Pancreas (tissue), 10 donors: ENCODE results near the gene CNKSR3. TPM values are rescaled to one million over a fixed set of nuclear protein-coding genes. Genes with fewer than 3 reads are reported as not detected.

Experiments
- ATAC-seq, 4 donors: fragments of 200-7000 bp; cut with Tn5 transposase; one replicate each; pipeline versions ENCODE4 v1.8.0 to v1.9.1; 2020; ENCODE audit warnings: mild to moderate bottlenecking in 4 of 4, moderate library complexity in 4 of 4
- DNase-seq, 6 donors: peaks; one replicate each; pipeline ENCODE4 v3.0.0-alpha.2; 2020
- FAIRE-seq: peaks from 2 replicates; lab custom pipeline; 2012; peaks lifted over from hg19 to GRCh38; lab: Jason Lieb, UNC
- H3K27ac ChIP-seq, 4 donors: fragments of 200-600 bp; sonication (generic); 1 replicate in 3 of 4; 2 replicates in 1 of 4; pipeline versions ENCODE4 v1.5.0 to v1.8.0; 2020
- H3K27me3 ChIP-seq, 4 donors: fragments of 200-600 bp; one replicate each; pipeline ENCODE4 v1.8.0; 2021
- H3K36me3 ChIP-seq, 3 donors: fragments of 200-600 bp; sonication (generic) in 1 of 3; one replicate each; pipeline versions ENCODE4 v1.5.0 to v1.8.0; 2020 to 2021
- H3K4me1 ChIP-seq, 3 donors: fragments of 200-600 bp; one replicate each; pipeline ENCODE4 v1.8.0; 2021
- H3K4me3 ChIP-seq, 4 donors: fragments of 200-600 bp; sonication (generic) in 2 of 4; one replicate each; pipeline versions ENCODE4 v1.5.0 to v1.8.0; 2020 to 2021
- H3K9me3 ChIP-seq, 4 donors: fragments of 200-600 bp; one replicate each; pipeline ENCODE4 v1.8.0; 2021
- CTCF ChIP-seq, 4 donors: fragments of 200-600 bp; sonication (generic) in 3 of 4; IDR thresholded peaks; one replicate each; pipeline versions ENCODE4 v1.5.0 to v1.8.0; 2021; ENCODE audit warnings: antibody characterized with exemption in 4 of 4
- WGBS, 2 donors: extraction: QIAGEN DNeasy Blood & Tissue Kit; methylation state at CpG; one replicate each; pipeline ENCODE4 v1.1.7; 2013; 5-methylcytosine and 5-hydroxymethylcytosine counted together
- intact Hi-C, 3 donors: fragments of 100-400 bp; cut with DNase I; formaldehyde crosslinking; loops; one replicate each; pipeline versions ENCODE4 v1.11.1 to v1.14.2; 2022
- polyA plus RNA-seq, 2 donors: library from polyadenylated mRNA; stranded (reverse); fragments of 200-250 nt; gene quantifications; one replicate each; pipeline ENCODE4 v1.2.3, GENCODE V29; 2013
- total RNA-seq, 6 donors: library from RNA; stranded (reverse); fragmentation: NEBNext Ultra II Directional in 4 of 6; extraction: Animal tissue kit (Norgen Biotek cat#: 25700) in 4 of 6; gene quantifications; one replicate each; pipeline versions ENCODE4 v1.2.1 to v1.2.4, GENCODE V29; 2021 to 2023
- donor health status: healthy with polysubstance abuse.
- donor health status: DM: no; HTN: no; CAD: no; lungs with moderate emphysema.
- donor health status: DM: no; HTN: no; CAD: no.
- donor health status: control.
- donor health status: control.
- donor health status: Bipolar disorder and iron deficiency.
- donor health status: DM: yes; HTN: yes; CAD: no.
- donor health status: DM: no; HTN: no; CAD: no.
- donor health status: DM: no; HTN: no; CAD: no.
- donor health status: DM: yes; HTN: yes; CAD: no.

Gene CNKSR3
- total and polyA plus RNA-seq, 8 donors: 7.6 to 24.2 (median 18.6) TPM

GRCh38 chr6:154361476-154361875 is 149.0 kb downstream of the CNKSR3 start:
- no peak for ATAC-seq
- FAIRE-seq: no peak
- Histone ChIP-seq H3K36me3 (no peaks in the 10 kb centered on the region), H3K27me3 (no peaks in the 10 kb centered on the region), H3K27ac (no peak overlapping the region), H3K4me3 (no peak overlapping the region), H3K4me1 (no peaks in the 10 kb centered on the region), H3K9me3 (no peaks in the 10 kb centered on the region)
- intact Hi-C loops: no loop called here
- 92 to 93% methylated on average over 5 of the region's 5 CpGs for WGBS, 2 donors
- TF ChIP-seq CTCF (IDR thresholded peaks at IDR 0.05): no peak
- no peak for DNase-seq

GRCh38 chr6:154360476-154360875 is 150.0 kb downstream of the CNKSR3 start:
- H3K4me1 ChIP-seq: no peaks in the 10 kb centered on the region
- 96 to 97% methylated on average over 3 of the region's 3 CpGs for WGBS, 2 donors
- no peak overlapping the region for H3K27ac ChIP-seq
- no peak for TF ChIP-seq CTCF (IDR thresholded peaks at IDR 0.05)
- H3K27me3 ChIP-seq: no peaks in the 10 kb centered on the region
- FAIRE-seq (no peak), DNase-seq (no peak), ATAC-seq (no peak)
- no peak overlapping the region for H3K4me3 ChIP-seq
- H3K36me3 ChIP-seq: no peaks in the 10 kb centered on the region
- intact Hi-C loops: no loop called here
- no peaks in the 10 kb centered on the region for H3K9me3 ChIP-seq

- ATAC-seq: no peak
- 80 to 86% methylated on average over 4 of the region's 4 CpGs for WGBS, 2 donors
- TF ChIP-seq CTCF (IDR thresholded peaks at IDR 0.05): no peak
These were observed 150.8 kb downstream of the CNKSR3 start for GRCh38 chr6:154359679-154360078.

GRCh38 chr6:154359161-154359574 is 151.3 kb downstream of the CNKSR3 start:
- Histone ChIP-seq H3K36me3 (no peaks in the 10 kb centered on the region), H3K27me3 (no peaks in the 10 kb centered on the region), H3K4me3 (no peak overlapping the region), H3K27ac (no peak overlapping the region), H3K4me1 (no peaks in the 10 kb centered on the region), H3K9me3 (no peaks in the 10 kb centered on the region)
- intact Hi-C loops: no loop called here
- DNase-seq (no peak), ATAC-seq (no peak), FAIRE-seq (no peak)
- no peak for TF ChIP-seq CTCF (IDR thresholded peaks at IDR 0.05)
- WGBS, 2 donors: 71 to 79% methylated on average over 10 of the region's 10 CpGs

More at GRCh38 chr6:154359679-154360078, 150.8 kb downstream of the CNKSR3 start:
- Histone ChIP-seq H3K27me3 (no peaks in the 10 kb centered on the region), H3K36me3 (no peaks in the 10 kb centered on the region), H3K27ac (no peak overlapping the region), H3K4me1 (no peaks in the 10 kb centered on the region), H3K4me3 (no peak overlapping the region), H3K9me3 (no peaks in the 10 kb centered on the region)
- DNase-seq: no peak
- intact Hi-C loops: no loop called here
- no peak for FAIRE-seq

- Histone ChIP-seq H3K36me3 (no peaks in the 10 kb centered on the region), H3K9me3 (no peaks in the 10 kb centered on the region), H3K27ac (no peak overlapping the region), H3K4me3 (no peak overlapping the region), H3K4me1 (no peaks in the 10 kb centered on the region), H3K27me3 (no peaks in the 10 kb centered on the region)
- TF ChIP-seq CTCF (IDR thresholded peaks at IDR 0.05): no peak
- WGBS, 2 donors: 87 to 95% methylated on average over 5 of the region's 5 CpGs
- DNase-seq: no peak
- ATAC-seq: no peak
- intact Hi-C loops: no loop called here
- no peak for FAIRE-seq
These were observed 152.4 kb downstream of the CNKSR3 start for GRCh38 chr6:154358019-154358545.
